DND-41 (cell line): Measurements from ENCODE around the gene EML5.

Experiments used
- ATAC-seq: fragments of 200-7000 bp; cut with Tn5 transposase; 3 replicates; pipeline ENCODE4 v1.9.1; 2021; ENCODE audit warnings: low read depth; ENCODE audit not compliant: insufficient read depth
- DNase-seq: peaks from one replicate; pipeline ENCODE4 v3.0.0-alpha.2; 2020
- H2AFZ ChIP-seq: 2 replicates; pipeline ENCODE4 v1.6.0; 2012; ENCODE audit warnings: low read depth, low read length
- H3K27ac ChIP-seq: 2 replicates; pipeline ENCODE4 v1.5.1; 2012; ENCODE audit warnings: low read length, inconsistent platforms
- H3K27me3 ChIP-seq: fragments of 200-600 bp; sonication (generic); 2 replicates; pipeline ENCODE4 v1.6.0; 2012; ENCODE audit warnings: low read length, mild to moderate bottlenecking, inconsistent platforms; ENCODE audit not compliant: insufficient read depth, poor library complexity
- H3K36me3 ChIP-seq: 2 replicates; pipeline ENCODE4 v1.5.1; 2012; ENCODE audit warnings: low read length, inconsistent platforms; ENCODE audit not compliant: insufficient read depth
- H3K4me1 ChIP-seq: 2 replicates; pipeline ENCODE4 v1.5.1; 2012; ENCODE audit warnings: mild to moderate bottlenecking, low read length; ENCODE audit not compliant: insufficient read depth
- H3K4me2 ChIP-seq: 2 replicates; pipeline ENCODE4 v1.6.0; 2012; ENCODE audit warnings: mild to moderate bottlenecking, moderate library complexity, low read length, inconsistent platforms; ENCODE audit not compliant: insufficient read depth
- H3K4me3 ChIP-seq, 2 experiments: fragments of 200-600 bp in 1 of 2; shearing (Covaris generic) in 1 of 2; 2 replicates each; pipeline ENCODE4 v1.5.1; 2012 to 2016; ENCODE audit warnings: inconsistent platforms in 2 of 2, low read length in 2 of 2, mild to moderate bottlenecking in 2 of 2, low read depth in 1 of 2, moderate library complexity in 1 of 2
- H3K79me2 ChIP-seq: 2 replicates; pipeline ENCODE4 v1.6.0; 2012; ENCODE audit warnings: low read length, inconsistent platforms; ENCODE audit not compliant: insufficient read depth
- H3K9ac ChIP-seq: 2 replicates; pipeline ENCODE4 v1.6.0; 2012; ENCODE audit warnings: low read depth, mild to moderate bottlenecking, inconsistent platforms, low read length, moderate library complexity
- H3K9me3 ChIP-seq: 2 replicates; pipeline ENCODE4 v1.5.1; 2012; ENCODE audit warnings: low read length, moderate library complexity, mild to moderate bottlenecking, inconsistent platforms; ENCODE audit not compliant: insufficient read depth, severe bottlenecking
- H4K20me1 ChIP-seq: 2 replicates; pipeline ENCODE4 v1.6.0; 2012; ENCODE audit warnings: low read length; ENCODE audit not compliant: insufficient read depth
- CTCF ChIP-seq: IDR thresholded peaks from 2 replicates; pipeline ENCODE4 v1.5.1; 2012; ENCODE audit warnings: borderline replicate concordance, low read length, moderate library complexity, mild to moderate bottlenecking; ENCODE audit not compliant: poor library complexity, severe bottlenecking; ENCODE audit errors: extremely low read depth
- EZH2 ChIP-seq: IDR thresholded peaks from 3 replicates; pipeline ENCODE4 v1.6.1; 2012; ENCODE audit warnings: borderline replicate concordance, low read depth, mild to moderate bottlenecking, moderate library complexity, low read length, inconsistent platforms; ENCODE audit not compliant: severe bottlenecking

EML5 gene

GRCh38 chr14:88733121-88733520 lies 59.6 kb downstream of the EML5 start:
- no peak for TF ChIP-seq CTCF
- no peak for TF ChIP-seq EZH2
- no peak overlapping the region for H2AFZ ChIP-seq
- H3K9ac ChIP-seq = no peak overlapping the region
- H3K36me3 ChIP-seq = peaks cover 19% of the 10 kb centered on the region
- no peak for ATAC-seq
- no peak overlapping the region for H3K27ac ChIP-seq
- no peak for DNase-seq
- no peaks in the 10 kb centered on the region for H3K27me3 ChIP-seq
- H4K20me1 ChIP-seq = no peaks in the 10 kb centered on the region
- H3K4me2 ChIP-seq = no peak overlapping the region
- H3K79me2 ChIP-seq = no peaks in the 10 kb centered on the region
- no peaks in the 10 kb centered on the region for H3K9me3 ChIP-seq
- H3K4me1 ChIP-seq = no peaks in the 10 kb centered on the region
- H3K4me3 ChIP-seq = no peak overlapping the region

GRCh38 chr14:88729159-88729558 lies 63.6 kb downstream of the EML5 start:
- H3K4me2 ChIP-seq = no peak overlapping the region
- TF ChIP-seq CTCF (peak; percentile 39), EZH2 (no peak)
- no peak overlapping the region for H3K9ac ChIP-seq
- H4K20me1 ChIP-seq = no peaks in the 10 kb centered on the region
- no peak overlapping the region for H3K4me3 ChIP-seq
- H3K79me2 ChIP-seq = no peaks in the 10 kb centered on the region
- H3K27ac ChIP-seq = no peak overlapping the region
- H2AFZ ChIP-seq = no peak overlapping the region
- DNase-seq = no peak
- no peaks in the 10 kb centered on the region for H3K4me1 ChIP-seq
- no peak for ATAC-seq
- no peaks in the 10 kb centered on the region for H3K9me3 ChIP-seq
- H3K36me3 ChIP-seq = no peaks in the 10 kb centered on the region; the same call in 1 of the 2 replicates
- H3K27me3 ChIP-seq = no peaks in the 10 kb centered on the region

- no peak overlapping the region for H3K9ac ChIP-seq
- no peak for ATAC-seq
Measured at GRCh38 chr14:88727057-88727456, 65.7 kb downstream of the EML5 start.

More at GRCh38 chr14:88727057-88727456, 65.7 kb downstream of the EML5 start:
- Histone ChIP-seq H3K27ac (no peak overlapping the region), H2AFZ (no peak overlapping the region), H3K9me3 (no peaks in the 10 kb centered on the region), H3K4me1 (no peaks in the 10 kb centered on the region), H3K79me2 (no peaks in the 10 kb centered on the region), H4K20me1 (no peaks in the 10 kb centered on the region), H3K4me3 (no peak overlapping the region), H3K27me3 (no peaks in the 10 kb centered on the region), H3K4me2 (no peak overlapping the region), H3K36me3 (no peaks in the 10 kb centered on the region; the same call in 1 of the 2 replicates)
- no peak for TF ChIP-seq EZH2
- no peak for TF ChIP-seq CTCF
- no peak for DNase-seq
